A673 (cell line): ENCODE results near the gene CTSH.

Experiments used
- CTCF ChIP-seq: fragments of 300-800, 200-600 bp; sonication (generic); conservative IDR thresholded peaks from 2 replicates; pipeline ENCODE4 v1.5.1; 2017; ENCODE audit warnings: low read depth, mild to moderate bottlenecking, antibody characterized with exemption, low read length, moderate library complexity, mixed read lengths
- EZH2 ChIP-seq: fragments of 200-600 bp; sonication (generic); IDR thresholded peaks from 2 replicates; pipeline ENCODE4 v1.6.1; 2017; ENCODE audit warnings: borderline replicate concordance, low read depth, mild to moderate bottlenecking, mixed read lengths, antibody characterized with exemption, low read length; ENCODE audit not compliant: poor library complexity, severe bottlenecking

- no peak for TF ChIP-seq CTCF
- TF ChIP-seq EZH2, result no peak
Measured at GRCh38 chr15:78968539-78969271, 23.9 kb upstream of the CTSH start.
